Measurements from ENCODE around the gene ARPC3. TPM values are rescaled to one million over a fixed set of nuclear protein-coding genes. Genes with fewer than 3 reads are reported as not detected.
"Not testable (repeated sequence)": the region's sequence is repeated elsewhere in the genome, so short reads cannot be mapped to it uniquely, and the experiment has no call there.

The ARPC3 gene
- total RNA-seq, 1 donor from 2014 or later = 131 TPM

GRCh38 chr12:110424237-110424636, 25.9 kb downstream of the ARPC3 start:
- no peaks in the 10 kb centered on the region for H3K36me3 Mint-ChIP-seq (ENCODE audit: low read depth)
- no peak overlapping the region for H3K4me3 Mint-ChIP-seq
- no peaks in the 10 kb centered on the region for H3K9me3 Mint-ChIP-seq
- DNase-seq (ENCODE audit: low read depth, low spot score) = no peak
- no peaks in the 10 kb centered on the region for H3K4me1 Mint-ChIP-seq
- TF ChIP-seq CTCF (conservative IDR thresholded peaks at IDR 0.05) = no peak
- H3K27me3 Mint-ChIP-seq (ENCODE audit: low read depth) = no peaks in the 10 kb centered on the region
- no peak overlapping the region for H3K27ac Mint-ChIP-seq (ENCODE audit: unreplicated experiment)

GRCh38 chr12:110421701-110422100, 28.4 kb downstream of the ARPC3 start:
- Mint-ChIP-seq H3K9me3 (no peaks in the 10 kb centered on the region), H3K4me3 (no peak overlapping the region), H3K36me3 (ENCODE audit: low read depth) (no peaks in the 10 kb centered on the region), H3K27me3 (ENCODE audit: low read depth) (no peaks in the 10 kb centered on the region), H3K27ac (ENCODE audit: unreplicated experiment) (no peak overlapping the region), H3K4me1 (peaks cover 7% of the 10 kb centered on the region)
- TF ChIP-seq CTCF (conservative IDR thresholded peaks at IDR 0.05) = no peak
- DNase-seq (ENCODE audit: low read depth, low spot score) = no peak

- DNase-seq (ENCODE audit: low read depth, low spot score) = no peak
- no peaks in the 10 kb centered on the region for H3K27me3 Mint-ChIP-seq (ENCODE audit: low read depth)
- H3K36me3 Mint-ChIP-seq (ENCODE audit: low read depth) = no peaks in the 10 kb centered on the region
- no peak overlapping the region for H3K27ac Mint-ChIP-seq (ENCODE audit: unreplicated experiment)
- H3K4me3 Mint-ChIP-seq = no peak overlapping the region
- peaks cover 7% of the 10 kb centered on the region for H3K4me1 Mint-ChIP-seq
- H3K9me3 Mint-ChIP-seq = no peaks in the 10 kb centered on the region
- no peak for TF ChIP-seq CTCF (conservative IDR thresholded peaks at IDR 0.05)
These were observed 28.9 kb downstream of the ARPC3 start for GRCh38 chr12:110421159-110421661.

GRCh38 chr12:110420644-110421043, 29.5 kb downstream of the ARPC3 start:
- not testable (repeated sequence) for DNase-seq (ENCODE audit: low read depth, low spot score); H3K9me3 Mint-ChIP-seq; H3K27ac Mint-ChIP-seq (ENCODE audit: unreplicated experiment); H3K4me3 Mint-ChIP-seq; H3K36me3 Mint-ChIP-seq (ENCODE audit: low read depth); H3K4me1 Mint-ChIP-seq; H3K27me3 Mint-ChIP-seq (ENCODE audit: low read depth)

- not testable (repeated sequence) for DNase-seq (ENCODE audit: low read depth, low spot score); H3K4me3 Mint-ChIP-seq; H3K27me3 Mint-ChIP-seq (ENCODE audit: low read depth); H3K36me3 Mint-ChIP-seq (ENCODE audit: low read depth); H3K9me3 Mint-ChIP-seq; H3K27ac Mint-ChIP-seq (ENCODE audit: unreplicated experiment); H3K4me1 Mint-ChIP-seq
These were observed 33.0 kb downstream of the ARPC3 start for GRCh38 chr12:110417113-110417512.

DNA sequence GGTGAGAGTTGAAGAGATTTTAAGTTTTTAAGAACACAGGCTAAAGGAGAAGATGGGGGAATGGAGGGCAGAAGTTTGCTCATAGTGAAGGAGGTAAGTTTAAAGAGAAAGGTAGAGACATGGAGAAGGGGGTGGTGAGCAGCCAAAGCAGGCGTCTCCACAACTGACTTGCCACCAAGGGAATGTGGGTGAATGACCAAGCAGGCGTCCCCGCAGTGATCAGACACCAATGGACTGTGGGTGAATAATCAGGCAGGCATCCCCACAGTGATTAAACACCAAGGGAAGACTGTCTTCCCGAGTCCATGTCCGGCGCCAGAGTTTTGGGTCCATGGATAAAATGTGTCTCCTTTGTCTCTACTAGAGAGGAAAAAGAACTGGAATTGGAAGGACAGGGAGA, 40.1 kb downstream of the ARPC3 start:
- H3K27ac Mint-ChIP-seq (ENCODE audit: unreplicated experiment); H3K36me3 Mint-ChIP-seq (ENCODE audit: low read depth); DNase-seq (ENCODE audit: low read depth, low spot score); H3K9me3 Mint-ChIP-seq; H3K4me1 Mint-ChIP-seq; H3K4me3 Mint-ChIP-seq; H3K27me3 Mint-ChIP-seq (ENCODE audit: low read depth): not testable (repeated sequence)

DNA sequence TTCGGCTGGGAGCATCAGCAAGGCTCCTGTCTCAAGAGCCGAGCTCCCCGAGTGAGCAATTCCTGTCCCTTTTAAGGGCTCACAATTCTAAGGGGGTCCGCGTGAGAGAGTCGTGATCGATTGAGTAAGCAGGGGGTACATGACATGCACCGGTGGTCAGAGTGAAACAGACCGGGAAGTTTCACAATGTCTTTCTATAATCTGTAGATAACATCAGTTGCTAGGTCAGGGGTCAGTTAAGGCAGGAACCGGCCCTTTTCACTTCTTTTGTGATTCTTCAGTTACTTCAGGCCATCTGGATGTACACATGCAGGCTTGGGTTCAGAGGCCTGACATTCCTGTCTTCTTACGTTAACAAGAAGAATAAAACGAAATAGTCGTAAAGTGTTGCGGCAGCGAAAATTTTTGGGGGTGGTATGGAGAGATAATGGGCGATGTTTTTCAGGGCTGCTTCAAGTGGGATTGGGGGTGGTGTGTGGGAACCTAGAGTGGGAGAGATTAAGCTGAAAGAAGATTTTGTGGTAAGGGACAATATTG, 44.9 kb downstream of the ARPC3 start:
- H3K9me3 Mint-ChIP-seq; H3K27ac Mint-ChIP-seq (ENCODE audit: unreplicated experiment); H3K4me3 Mint-ChIP-seq; H3K27me3 Mint-ChIP-seq (ENCODE audit: low read depth); DNase-seq (ENCODE audit: low read depth, low spot score): not testable (repeated sequence)
- peaks cover 23% of the 10 kb centered on the region for H3K4me1 Mint-ChIP-seq
- H3K36me3 Mint-ChIP-seq (ENCODE audit: low read depth) = peaks cover 13% of the 10 kb centered on the region
